ENCODE data around the gene TRMT1L. TPM values are rescaled to one million over a fixed set of nuclear protein-coding genes. Genes with fewer than 3 reads are reported as not detected.

TRMT1L gene
- total and polyA plus RNA-seq, 2 experiments from 2014 or later = 11.7 to 30.8 TPM

- no peak for TF ChIP-seq REST (IDR thresholded peaks at IDR 0.05; ENCODE audit: unreplicated experiment)
These were observed 48.4 kb downstream of the TRMT1L start (continued) for GRCh38 chr1:185108321-185108720.

GRCh38 chr1:185105121-185105520 is 51.6 kb downstream of the TRMT1L start:
- Histone ChIP-seq H4K20me1 (replicated peaks; ENCODE audit: insufficient read depth) (no peaks in the 10 kb centered on the region), H3K79me2 (replicated peaks; ENCODE audit: insufficient read depth) (no peaks in the 10 kb centered on the region), H3F3A (replicated peaks; ENCODE audit: low read depth) (no peaks in the 10 kb centered on the region), H3K27ac (ENCODE audit: low read depth) (no peak overlapping the region), H2AFZ (no peak overlapping the region), H3K4me2 (no peak overlapping the region), H3K36me3 (ENCODE audit: insufficient read depth) (peaks cover 8% of the 10 kb centered on the region; the same call in 1 of the 2 replicates), H3K4me3 (no peak overlapping the region), H3K4me1 (ENCODE audit: insufficient read depth) (no peaks in the 10 kb centered on the region), H3K9me2 (ENCODE audit: insufficient read depth) (no peaks in the 10 kb centered on the region), H3K27me3 (ENCODE audit: insufficient read depth) (no peaks in the 10 kb centered on the region)
- H3K36me3 Mint-ChIP-seq (ENCODE audit: low read depth) = peaks cover 22% of the 10 kb centered on the region; the same call in 2 of the 3 replicates
- DNase-seq (ENCODE audit: low spot score) (no peak), ATAC-seq (no peak)
- peaks cover 4% of the 10 kb centered on the region for H3K27me3 Mint-ChIP-seq (ENCODE audit: insufficient read depth, low read depth, poor library complexity)
- no peak overlapping the region for H3K4me3 Mint-ChIP-seq
- H3K9me3 Mint-ChIP-seq = peaks cover 20% of the 10 kb centered on the region
- no peaks in the 10 kb centered on the region for H3K4me1 Mint-ChIP-seq
- no peak overlapping the region for H3K27ac Mint-ChIP-seq
- TF ChIP-seq NANOG (IDR thresholded peaks at IDR 0.05; ENCODE audit: borderline replicate concordance) (no peak), CTCF (conservative IDR thresholded peaks at IDR 0.05; ENCODE audit: low read depth in 2 of 2) (no peak), ETS1 (IDR thresholded peaks at IDR 0.05) (no peak), EZH2phosphoT487 (IDR thresholded peaks at IDR 0.05; ENCODE audit: unreplicated experiment) (no peak), ZNF114 (CRISPR knock-in tag; IDR thresholded peaks at IDR 0.05) (no peak), STAT1 (IDR thresholded peaks at IDR 0.05; ENCODE audit: unreplicated experiment) (no peak), POLR2AphosphoS5 (IDR thresholded peaks at IDR 0.05; ENCODE audit: low read depth) (no peak), JUNB (IDR thresholded peaks at IDR 0.05; ENCODE audit: unreplicated experiment) (no peak), ZNF462 (CRISPR knock-in tag; IDR thresholded peaks at IDR 0.05) (no peak), ZNF331 (CRISPR knock-in tag; IDR thresholded peaks at IDR 0.05; ENCODE audit: low read depth) (no peak), EZH2 (IDR thresholded peaks at IDR 0.05; ENCODE audit: low read depth, unreplicated experiment) (no peak), CREB1 (CRISPR knock-in tag; IDR thresholded peaks at IDR 0.05; ENCODE audit: low read depth) (no peak)
